HEK293 (cell line): Measurements from ENCODE around the gene RPP25L.

Source experiments
- CTCF ChIA-PET: fragments of 350-600 bp; formaldehyde crosslinking; extraction: SDS; loops from one replicate; lab custom pipeline; 2021; ENCODE audit warnings: antibody characterized with exemption; lab: Yijun Ruan, JAX
- POLR2A ChIA-PET: fragments of 300-600 bp; formaldehyde crosslinking; extraction: SDS; loops from one replicate; lab custom pipeline; 2020; ENCODE audit warnings: antibody characterized with exemption, inconsistent platforms; lab: Yijun Ruan, JAX
- H3K27ac ChIP-seq: fragments of 200-500 bp; sonication (Bioruptor generic); 2 replicates; pipeline ENCODE4 v1.5.1; 2014; ENCODE audit warnings: low read depth, low read length, control low read depth, inconsistent platforms; ENCODE audit errors: extremely low read depth
- H3K36me3 ChIP-seq, 2 experiments: fragments of 200-500 bp in 1 of 2; sonication (Bioruptor generic) in 1 of 2; 1 replicate in 1 of 2; 2 replicates in 1 of 2; pipeline ENCODE4 v1.5.1; 2014 to 2017; ENCODE audit warnings: inconsistent platforms in 2 of 2, low read length in 2 of 2; ENCODE audit not compliant: control insufficient read depth in 2 of 2, insufficient read depth in 1 of 2
- H3K4me1 ChIP-seq: fragments of 200-500 bp; sonication (Bioruptor generic); 2 replicates; pipeline ENCODE4 v1.5.1; 2014; ENCODE audit warnings: mild to moderate bottlenecking, low read length, inconsistent platforms; ENCODE audit not compliant: control insufficient read depth, insufficient read depth
- H3K4me3 ChIP-seq: 2 replicates; pipeline ENCODE4 v1.5.1; 2011; ENCODE audit warnings: low read depth, mild to moderate bottlenecking, control low read depth, low read length, moderate library complexity
- H3K9me3 ChIP-seq: fragments of 200-500 bp; sonication (Bioruptor generic); 2 replicates; pipeline ENCODE4 v1.5.1; 2014; ENCODE audit warnings: low read depth, low read length, inconsistent platforms; ENCODE audit not compliant: control insufficient read depth, insufficient read depth
- PBX3 ChIP-seq: sonication (generic); formaldehyde crosslinking; IDR thresholded peaks from 2 replicates; pipeline ENCODE4 v1.8.1; 2022; ENCODE audit warnings: mild to moderate bottlenecking, moderate library complexity, missing genetic modification reagents
- TCF7L2 ChIP-seq: IDR thresholded peaks from 2 replicates; pipeline ENCODE4 v1.6.1; 2011; ENCODE audit warnings: low read depth, mild to moderate bottlenecking, inconsistent platforms, low read length, moderate library complexity, borderline replicate concordance
- YY2 ChIP-seq: fragments of 450-650 bp; formaldehyde crosslinking; IDR thresholded peaks from 2 replicates; pipeline ENCODE4 v1.5.1; 2016; ENCODE audit warnings: missing biosample characterization, missing genetic modification characterization
- ZBTB8A ChIP-seq: fragments of 450-650 bp; formaldehyde crosslinking; IDR thresholded peaks from 2 replicates; pipeline ENCODE4 v1.5.1; 2016; ENCODE audit warnings: missing biosample characterization, missing genetic modification characterization
- ZNF114 ChIP-seq: fragments of 450-650 bp; formaldehyde crosslinking; IDR thresholded peaks from 2 replicates; pipeline ENCODE4 v1.5.0; 2017; ENCODE audit warnings: missing biosample characterization, missing genetic modification characterization
- ZNF132 ChIP-seq: fragments of 450-650 bp; formaldehyde crosslinking; IDR thresholded peaks from 2 replicates; pipeline ENCODE4 v1.5.1; 2017; ENCODE audit warnings: missing biosample characterization, missing genetic modification characterization, borderline replicate concordance
- ZNF133 ChIP-seq: fragments of 450-650 bp; formaldehyde crosslinking; IDR thresholded peaks from 2 replicates; pipeline ENCODE4 v1.5.1; 2016; ENCODE audit warnings: missing biosample characterization, missing genetic modification characterization
- ZNF140 ChIP-seq: fragments of 450-650 bp; formaldehyde crosslinking; IDR thresholded peaks from 2 replicates; pipeline ENCODE4 v1.5.1; 2016; ENCODE audit warnings: missing biosample characterization, missing genetic modification characterization
- ZNF155 ChIP-seq: fragments of 450-650 bp; formaldehyde crosslinking; IDR thresholded peaks from 2 replicates; pipeline ENCODE4 v1.5.1; 2016; ENCODE audit warnings: missing biosample characterization, missing genetic modification characterization
- ZNF221 ChIP-seq: fragments of 450-650 bp; formaldehyde crosslinking; IDR thresholded peaks from 2 replicates; pipeline ENCODE4 v1.5.1; 2017; ENCODE audit warnings: missing biosample characterization, missing genetic modification characterization, borderline replicate concordance
- ZNF223 ChIP-seq: fragments of 450-650 bp; formaldehyde crosslinking; IDR thresholded peaks from 2 replicates; pipeline ENCODE4 v1.5.1; 2016; ENCODE audit warnings: missing biosample characterization, missing genetic modification characterization
- ZNF24 ChIP-seq: fragments of 450-650 bp; formaldehyde crosslinking; IDR thresholded peaks from 2 replicates; pipeline ENCODE4 v1.5.1; 2016; ENCODE audit warnings: missing biosample characterization, missing genetic modification characterization
- ZNF274 ChIP-seq, 2 experiments: fragments of 200-500 bp in 1 of 2; fragments of 450-650 bp in 1 of 2; sonication (Bioruptor generic) in 1 of 2; formaldehyde crosslinking in 1 of 2; IDR thresholded peaks; 2 replicates each; pipeline versions ENCODE4 v1.5.1 to v1.6.1; 2014 to 2016; ENCODE audit warnings: borderline replicate concordance in 1 of 2, inconsistent platforms in 1 of 2, low read length in 1 of 2, missing biosample characterization in 1 of 2, missing genetic modification characterization in 1 of 2
- ZNF341 ChIP-seq: fragments of 450-650 bp; formaldehyde crosslinking; IDR thresholded peaks from 2 replicates; pipeline ENCODE4; 2016; ENCODE audit warnings: low read depth, missing biosample characterization, missing genetic modification characterization
- ZNF350 ChIP-seq: fragments of 450-650 bp; formaldehyde crosslinking; IDR thresholded peaks from 2 replicates; pipeline ENCODE4 v1.5.0; 2017; ENCODE audit warnings: missing biosample characterization, mild to moderate bottlenecking, missing genetic modification characterization
- ZNF433 ChIP-seq: fragments of 450-650 bp; formaldehyde crosslinking; IDR thresholded peaks from 2 replicates; pipeline ENCODE4 v1.5.1; 2016; ENCODE audit warnings: missing biosample characterization, missing genetic modification characterization, low read depth
- ZNF449 ChIP-seq: fragments of 450-650 bp; formaldehyde crosslinking; IDR thresholded peaks from 2 replicates; pipeline ENCODE4 v1.5.1; 2017; ENCODE audit warnings: missing biosample characterization, mild to moderate bottlenecking, missing genetic modification characterization, moderate library complexity
- ZNF521 ChIP-seq: fragments of 450-650 bp; formaldehyde crosslinking; IDR thresholded peaks from 2 replicates; pipeline ENCODE4 v1.5.1; 2017; ENCODE audit warnings: missing biosample characterization, mild to moderate bottlenecking, missing genetic modification characterization
- ZNF596 ChIP-seq: fragments of 450-650 bp; IDR thresholded peaks from 2 replicates; pipeline ENCODE4 v1.5.0; 2018; ENCODE audit warnings: missing biosample characterization, mild to moderate bottlenecking, missing genetic modification characterization, moderate library complexity
- ZNF621 ChIP-seq: fragments of 450-650 bp; formaldehyde crosslinking; IDR thresholded peaks from 2 replicates; pipeline ENCODE4 v1.5.1; 2017; ENCODE audit warnings: missing biosample characterization, missing genetic modification characterization
- ZNF624 ChIP-seq: fragments of 450-650 bp; formaldehyde crosslinking; IDR thresholded peaks from 2 replicates; pipeline ENCODE4 v1.5.1; 2017; ENCODE audit warnings: missing biosample characterization, missing genetic modification characterization
- ZNF645 ChIP-seq: fragments of 450-650 bp; formaldehyde crosslinking; IDR thresholded peaks from 2 replicates; pipeline ENCODE4; 2016; ENCODE audit warnings: missing biosample characterization, missing genetic modification characterization
- ZNF701 ChIP-seq: fragments of 450-650 bp; formaldehyde crosslinking; IDR thresholded peaks from 2 replicates; pipeline ENCODE4 v1.5.1; 2016; ENCODE audit warnings: missing biosample characterization, missing genetic modification characterization
- ZNF768 ChIP-seq: fragments of 450-650 bp; formaldehyde crosslinking; IDR thresholded peaks from 2 replicates; pipeline ENCODE4 v1.5.1; 2018; ENCODE audit warnings: missing biosample characterization, mild to moderate bottlenecking, missing genetic modification characterization
- ZNF792 ChIP-seq: fragments of 450-650 bp; formaldehyde crosslinking; IDR thresholded peaks from 2 replicates; pipeline ENCODE4 v1.5.1; 2016; ENCODE audit warnings: missing biosample characterization, missing genetic modification characterization
- ZXDB ChIP-seq: fragments of 450-650 bp; formaldehyde crosslinking; IDR thresholded peaks from 2 replicates; pipeline ENCODE4 v1.5.1; 2016; ENCODE audit warnings: missing biosample characterization, missing genetic modification characterization
- TF ChIP-seq, protein P1 (sequence below): fragments of 450-650 bp; formaldehyde crosslinking; IDR thresholded peaks from 2 replicates; pipeline ENCODE4 v1.5.1; 2017; ENCODE audit warnings: missing biosample characterization, missing genetic modification characterization
- TF ChIP-seq, protein P2 (sequence below): fragments of 450-650 bp; formaldehyde crosslinking; IDR thresholded peaks from 2 replicates; pipeline ENCODE4 v1.5.1; 2016; ENCODE audit warnings: missing biosample characterization, missing genetic modification characterization

The RPP25L gene

GRCh38 chr9:34570376-34570775 is 41.5 kb downstream of the RPP25L start:
- no peak overlapping the region for H3K27ac ChIP-seq
- H3K9me3 ChIP-seq = no peaks in the 10 kb centered on the region
- ChIA-PET POLR2A (no interaction called here), CTCF (interaction anchor here (0.7 to 3.7 kb wide), 4 partner anchors 9 to 690 kb away, joined by 3 to 26 read pairs (median 4); no protein-coding TSS in a partner anchor)
- no peak overlapping the region for H3K4me3 ChIP-seq
- no peaks in the 10 kb centered on the region for H3K4me1 ChIP-seq
- TF ChIP-seq ZNF133 (tag by site-specific recombination) (no peak), ZNF433 (tag by site-specific recombination) (no peak), ZNF621 (no peak), ZBTB8A (no peak), ZNF596 (no peak), TCF7L2 (no peak), ZXDB (tag by site-specific recombination) (no peak), ZNF221 (no peak), ZNF140 (tag by site-specific recombination) (no peak), ZNF350 (tag by site-specific recombination) (no peak), ZNF341 (no peak), ZNF792 (tag by site-specific recombination) (no peak), YY2 (no peak), ZNF645 (no peak), ZNF114 (tag by site-specific recombination) (no peak), ZNF274 (IDR thresholded peaks at IDR 0.05; ENCODE audit: low read length) (no peak), ZNF274 (tag by site-specific recombination; IDR thresholded peaks at IDR 0.05; ENCODE audit: borderline replicate concordance) (no peak), ZNF624 (tag by site-specific recombination) (no peak)
- TF ChIP-seq, protein P1, sequence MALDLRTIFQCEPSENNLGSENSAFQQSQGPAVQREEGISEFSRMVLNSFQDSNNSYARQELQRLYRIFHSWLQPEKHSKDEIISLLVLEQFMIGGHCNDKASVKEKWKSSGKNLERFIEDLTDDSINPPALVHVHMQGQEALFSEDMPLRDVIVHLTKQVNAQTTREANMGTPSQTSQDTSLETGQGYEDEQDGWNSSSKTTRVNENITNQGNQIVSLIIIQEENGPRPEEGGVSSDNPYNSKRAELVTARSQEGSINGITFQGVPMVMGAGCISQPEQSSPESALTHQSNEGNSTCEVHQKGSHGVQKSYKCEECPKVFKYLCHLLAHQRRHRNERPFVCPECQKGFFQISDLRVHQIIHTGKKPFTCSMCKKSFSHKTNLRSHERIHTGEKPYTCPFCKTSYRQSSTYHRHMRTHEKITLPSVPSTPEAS (tag by site-specific recombination) = no peak
- H3K36me3 ChIP-seq = no peaks in the 10 kb centered on the region

DNA sequence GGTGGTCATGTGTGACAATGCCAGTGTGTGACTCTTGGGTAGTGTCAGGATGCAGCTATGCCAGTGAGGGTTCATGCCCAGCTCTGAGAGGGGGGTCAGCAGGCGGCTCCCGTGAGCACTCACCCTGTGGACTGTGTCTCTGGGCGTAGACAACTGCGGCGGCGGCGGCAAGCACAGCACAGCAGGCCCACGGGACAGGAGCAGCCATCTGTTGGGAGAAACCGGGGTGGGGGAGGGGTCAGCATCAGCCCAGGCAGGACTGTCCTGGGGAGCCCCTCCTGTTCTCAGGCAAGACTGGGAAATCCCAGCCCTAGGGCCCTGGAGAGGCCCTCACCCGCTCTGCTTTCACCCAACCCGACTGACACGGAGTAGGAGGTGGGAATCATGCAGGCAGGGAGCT is 43.1 kb downstream of the RPP25L start:
- H3K36me3 ChIP-seq = no peaks in the 10 kb centered on the region
- POLR2A ChIA-PET = no interaction called here
- H3K9me3 ChIP-seq = no peaks in the 10 kb centered on the region
- H3K4me3 ChIP-seq = no peak overlapping the region
- H3K4me1 ChIP-seq = no peaks in the 10 kb centered on the region
- no peak for TF ChIP-seq ZNF155 (tag by site-specific recombination)
- TF ChIP-seq, all 188 proteins: peak for 0
- H3K27ac ChIP-seq = no peak overlapping the region
- CTCF ChIA-PET = interaction anchor here (0.6 to 3.7 kb wide), 3 partner anchors 23 to 165 kb away, joined by 5 to 26 read pairs (median 5); no protein-coding TSS in a partner anchor

DNA sequence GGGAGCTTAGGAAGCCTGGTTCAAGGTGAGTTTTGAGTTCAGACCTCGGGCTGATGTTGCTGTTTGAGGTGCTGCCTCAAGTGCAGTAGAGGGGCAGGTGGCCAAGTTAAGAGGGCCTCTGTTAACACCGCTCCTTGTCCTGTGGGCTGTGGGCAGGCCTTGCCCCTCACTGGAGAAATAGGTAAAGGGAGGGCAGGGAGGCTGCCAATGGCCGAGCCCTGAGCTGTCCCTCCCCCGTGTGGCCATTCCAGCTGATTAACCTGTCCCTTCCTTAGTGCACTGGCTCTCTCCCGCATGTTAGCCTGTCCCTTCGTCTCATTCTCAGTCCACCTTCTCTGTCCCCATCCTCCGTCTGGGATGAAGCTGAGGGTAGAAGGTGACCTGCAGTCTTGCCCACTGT is 43.8 kb downstream of the RPP25L start:
- Histone ChIP-seq H3K9me3 (no peaks in the 10 kb centered on the region), H3K36me3 (no peaks in the 10 kb centered on the region), H3K27ac (no peak overlapping the region), H3K4me3 (no peak overlapping the region), H3K4me1 (no peaks in the 10 kb centered on the region)
- POLR2A ChIA-PET = no interaction called here
- CTCF ChIA-PET = interaction anchor here (0.9 to 3.7 kb wide), 3 partner anchors 20 to 164 kb away, joined by 3 to 26 read pairs (median 5); no protein-coding TSS in a partner anchor
- TF ChIP-seq ZNF223 (no peak), ZNF768 (tag by site-specific recombination) (no peak), ZNF701 (tag by site-specific recombination) (no peak), ZNF132 (tag by site-specific recombination) (no peak), ZNF449 (tag by site-specific recombination) (no peak), ZNF24 (tag by site-specific recombination) (no peak), ZNF521 (tag by site-specific recombination) (no peak), PBX3 (CRISPR knock-in tag) (no peak)
- TF ChIP-seq, protein P2, sequence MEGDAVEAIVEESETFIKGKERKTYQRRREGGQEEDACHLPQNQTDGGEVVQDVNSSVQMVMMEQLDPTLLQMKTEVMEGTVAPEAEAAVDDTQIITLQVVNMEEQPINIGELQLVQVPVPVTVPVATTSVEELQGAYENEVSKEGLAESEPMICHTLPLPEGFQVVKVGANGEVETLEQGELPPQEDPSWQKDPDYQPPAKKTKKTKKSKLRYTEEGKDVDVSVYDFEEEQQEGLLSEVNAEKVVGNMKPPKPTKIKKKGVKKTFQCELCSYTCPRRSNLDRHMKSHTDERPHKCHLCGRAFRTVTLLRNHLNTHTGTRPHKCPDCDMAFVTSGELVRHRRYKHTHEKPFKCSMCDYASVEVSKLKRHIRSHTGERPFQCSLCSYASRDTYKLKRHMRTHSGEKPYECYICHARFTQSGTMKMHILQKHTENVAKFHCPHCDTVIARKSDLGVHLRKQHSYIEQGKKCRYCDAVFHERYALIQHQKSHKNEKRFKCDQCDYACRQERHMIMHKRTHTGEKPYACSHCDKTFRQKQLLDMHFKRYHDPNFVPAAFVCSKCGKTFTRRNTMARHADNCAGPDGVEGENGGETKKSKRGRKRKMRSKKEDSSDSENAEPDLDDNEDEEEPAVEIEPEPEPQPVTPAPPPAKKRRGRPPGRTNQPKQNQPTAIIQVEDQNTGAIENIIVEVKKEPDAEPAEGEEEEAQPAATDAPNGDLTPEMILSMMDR = no peak
